ENCODE measurements around the gene CTSH.

The CTSH gene

DNA sequence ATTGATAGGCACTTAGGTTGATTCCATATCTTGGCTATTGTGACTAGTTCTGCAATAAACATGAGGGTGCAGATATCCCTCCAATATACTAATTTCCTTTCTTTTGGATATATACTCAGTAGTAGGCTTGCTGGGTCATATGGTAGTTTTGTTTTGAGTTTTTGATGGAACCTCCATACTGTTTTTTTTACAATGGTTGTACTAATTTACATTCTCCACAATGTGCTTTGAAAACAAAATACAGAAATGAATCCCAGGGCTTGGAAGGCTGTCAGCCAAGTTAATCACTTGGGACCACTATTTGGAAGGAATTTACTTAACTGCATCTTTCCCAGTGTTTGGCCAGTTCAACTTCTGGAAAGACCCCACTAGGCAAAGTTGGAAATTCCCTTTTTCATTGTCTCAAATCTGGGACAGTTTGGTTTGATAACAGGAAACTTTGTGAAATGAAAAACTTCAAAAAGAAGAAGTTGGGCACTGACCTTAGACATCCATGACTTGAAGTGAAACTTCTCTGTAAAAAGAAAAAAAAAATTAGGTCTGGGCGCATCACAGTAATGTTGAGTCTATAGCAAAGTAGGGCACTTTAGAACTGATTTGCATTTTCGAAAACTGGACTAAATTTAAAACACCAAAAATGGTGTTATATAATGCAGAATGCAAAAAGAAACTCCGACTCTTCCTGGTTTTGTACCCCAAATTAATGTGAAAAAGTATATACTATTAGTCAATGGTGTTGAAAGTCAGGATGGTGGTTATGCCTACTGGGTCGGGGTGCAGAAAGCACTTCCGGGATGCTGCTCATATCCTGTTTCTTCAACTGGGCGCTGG, 6.0 kb downstream of the CTSH start:
- Histone ChIP-seq H3K4me3 (ENCODE audit: low read length in 2 of 2) (no peak overlapping the region), H3K36me3 (ENCODE audit: control insufficient read depth in 2 of 2, insufficient read depth in 2 of 2, low read length in 2 of 2) (peaks cover 4% of the 10 kb centered on the region in 2 donors), H3K9me3 (ENCODE audit: control insufficient read depth in 2 of 2, low read length in 2 of 2) (no peaks in the 10 kb centered on the region), H3K27ac (ENCODE audit: low read length) (no peak overlapping the region), H3K9ac (ENCODE audit: low read length in 2 of 2) (no peak overlapping the region), H3K27me3 (ENCODE audit: control insufficient read depth in 1 of 2, insufficient read depth in 2 of 2, low read length in 2 of 2) (no peaks in the 10 kb centered on the region), H3K4me1 (ENCODE audit: control insufficient read depth, insufficient read depth, low read length) (peaks cover 7% of the 10 kb centered on the region)

DNA sequence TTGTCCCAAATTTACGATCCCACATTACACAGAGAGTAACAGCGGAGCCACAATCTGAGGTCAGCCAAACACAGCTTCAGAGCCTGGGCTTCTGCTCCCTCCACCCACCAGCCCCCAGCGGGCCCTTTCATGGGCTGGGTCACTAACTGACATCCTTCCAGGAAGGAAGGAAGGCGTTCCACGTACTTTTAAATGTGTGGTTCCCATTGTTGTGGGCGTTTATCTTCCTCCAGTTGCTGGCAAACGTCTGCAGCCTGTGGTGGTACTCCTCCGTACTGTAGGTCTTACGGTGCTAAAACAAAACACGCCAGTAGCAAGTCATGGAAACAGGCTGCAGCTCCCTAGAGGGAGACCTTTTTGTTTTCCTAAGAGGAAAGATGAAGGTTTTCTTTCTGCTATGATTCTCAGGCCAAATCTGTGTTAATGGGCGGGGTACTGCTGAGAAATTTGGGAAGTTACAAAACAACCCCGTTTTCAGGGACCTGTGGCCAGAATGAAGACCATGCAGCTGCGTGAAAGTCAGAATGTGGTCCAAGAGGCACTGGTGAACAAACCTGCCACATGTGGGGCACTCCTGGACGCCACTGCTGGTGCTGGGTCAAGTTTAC, 7.6 kb downstream of the CTSH start:
- Histone ChIP-seq H3K27ac (ENCODE audit: low read length) (no peak overlapping the region), H3K9me3 (ENCODE audit: control insufficient read depth in 2 of 2, low read length in 2 of 2) (no peaks in the 10 kb centered on the region), H3K9ac (ENCODE audit: low read length in 2 of 2) (no peak overlapping the region), H3K36me3 (ENCODE audit: control insufficient read depth in 2 of 2, insufficient read depth in 2 of 2, low read length in 2 of 2) (peaks cover 4% of the 10 kb centered on the region in 2 donors), H3K4me1 (ENCODE audit: control insufficient read depth, insufficient read depth, low read length) (peaks cover 10% of the 10 kb centered on the region), H3K4me3 (ENCODE audit: low read length in 2 of 2) (no peak overlapping the region), H3K27me3 (ENCODE audit: control insufficient read depth in 1 of 2, insufficient read depth in 2 of 2, low read length in 2 of 2) (no peaks in the 10 kb centered on the region)

- H3K9me3 ChIP-seq (ENCODE audit: control insufficient read depth in 2 of 2, low read length in 2 of 2): no peaks in the 10 kb centered on the region
- no peaks in the 10 kb centered on the region for H3K27me3 ChIP-seq (ENCODE audit: control insufficient read depth in 1 of 2, insufficient read depth in 2 of 2, low read length in 2 of 2)
- no peak overlapping the region for H3K27ac ChIP-seq (ENCODE audit: low read length)
- no peak overlapping the region for H3K4me3 ChIP-seq (ENCODE audit: low read length in 2 of 2)
- H3K4me1 ChIP-seq (ENCODE audit: control insufficient read depth, insufficient read depth, low read length): peaks cover 12% of the 10 kb centered on the region
- H3K9ac ChIP-seq (ENCODE audit: low read length in 2 of 2): no peak overlapping the region
- peaks cover 4% of the 10 kb centered on the region in 2 donors for H3K36me3 ChIP-seq (ENCODE audit: control insufficient read depth in 2 of 2, insufficient read depth in 2 of 2, low read length in 2 of 2)
Observed at GRCh38 chr15:78934655-78935023, 10.2 kb downstream of the CTSH start.

GRCh38 chr15:78933823-78934654, 10.8 kb downstream of the CTSH start:
- Histone ChIP-seq H3K36me3 (ENCODE audit: control insufficient read depth in 2 of 2, insufficient read depth in 2 of 2, low read length in 2 of 2) (peaks cover 4% of the 10 kb centered on the region in 2 donors), H3K27ac (ENCODE audit: low read length) (no peak overlapping the region), H3K27me3 (ENCODE audit: control insufficient read depth in 1 of 2, insufficient read depth in 2 of 2, low read length in 2 of 2) (no peaks in the 10 kb centered on the region), H3K4me1 (ENCODE audit: control insufficient read depth, insufficient read depth, low read length) (peaks cover 12% of the 10 kb centered on the region), H3K9me3 (ENCODE audit: control insufficient read depth in 2 of 2, low read length in 2 of 2) (no peaks in the 10 kb centered on the region), H3K4me3 (ENCODE audit: low read length in 2 of 2) (no peak overlapping the region), H3K9ac (ENCODE audit: low read length in 2 of 2) (no peak overlapping the region)

DNA sequence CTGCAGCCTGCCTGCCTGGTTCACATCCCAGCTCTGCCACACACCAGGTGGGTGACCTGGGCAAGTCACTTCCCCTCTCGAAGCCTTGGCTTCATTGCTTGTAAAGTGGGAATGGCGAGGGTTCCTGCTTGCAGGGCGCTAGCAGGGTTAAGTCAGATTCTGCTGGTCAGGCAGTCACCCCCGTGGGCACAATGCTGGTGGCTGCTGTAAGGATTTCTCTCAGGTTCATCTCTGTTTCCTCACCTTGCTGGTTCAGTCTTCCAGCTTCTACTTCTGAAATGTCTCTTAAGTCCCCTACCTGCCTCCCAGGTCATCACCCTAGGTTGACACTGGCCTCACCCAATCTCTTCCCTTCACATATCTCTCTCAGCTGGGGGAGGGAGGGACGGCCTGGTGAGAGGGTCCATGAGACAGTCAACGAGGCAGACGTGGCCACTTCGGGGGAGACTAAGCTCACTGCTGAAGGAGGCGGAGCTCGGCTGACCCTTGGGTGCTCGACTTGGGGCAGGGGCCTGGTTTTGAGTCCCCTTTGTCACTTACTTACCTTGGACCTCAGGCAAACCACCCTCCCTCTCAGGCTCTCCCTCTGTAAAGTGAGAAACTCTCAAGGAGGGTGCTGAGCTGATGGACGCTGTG, 11.5 kb downstream of the CTSH start:
- Histone ChIP-seq H3K27me3 (ENCODE audit: control insufficient read depth in 1 of 2, insufficient read depth in 2 of 2, low read length in 2 of 2) (no peaks in the 10 kb centered on the region), H3K36me3 (ENCODE audit: control insufficient read depth in 2 of 2, insufficient read depth in 2 of 2, low read length in 2 of 2) (peaks cover 4% of the 10 kb centered on the region in 2 donors), H3K9ac (ENCODE audit: low read length in 2 of 2) (no peak overlapping the region), H3K4me3 (ENCODE audit: low read length in 2 of 2) (no peak overlapping the region), H3K4me1 (ENCODE audit: control insufficient read depth, insufficient read depth, low read length) (peaks cover 12% of the 10 kb centered on the region), H3K9me3 (ENCODE audit: control insufficient read depth in 2 of 2, low read length in 2 of 2) (no peaks in the 10 kb centered on the region), H3K27ac (ENCODE audit: low read length) (no peak overlapping the region)

DNA sequence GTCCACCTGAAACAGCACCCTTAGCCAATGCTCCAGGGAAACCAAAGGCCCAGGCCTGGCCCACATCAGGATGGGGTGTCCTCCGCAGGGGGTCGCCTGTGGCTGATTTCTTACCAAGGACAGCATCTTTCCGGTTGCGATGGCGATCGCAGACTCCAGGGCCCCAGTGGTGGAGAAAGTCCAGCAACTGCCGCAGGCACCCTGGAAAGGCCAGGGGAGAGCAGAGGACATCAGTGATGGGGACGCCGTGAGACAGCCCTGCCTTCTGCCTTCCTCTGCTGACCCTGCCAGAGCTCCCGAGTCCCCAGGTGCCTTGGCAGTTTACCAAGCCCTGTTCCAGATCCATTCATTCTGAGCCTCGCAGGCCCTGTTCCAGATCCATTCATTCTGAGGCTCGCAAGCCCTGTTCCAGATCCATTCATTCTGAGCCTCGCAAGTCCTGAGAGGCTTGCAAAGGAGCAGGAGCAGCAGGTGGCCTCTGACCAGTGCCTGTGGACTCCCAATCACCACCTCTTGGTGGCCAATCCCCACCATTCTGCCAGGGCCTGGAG, 12.5 kb downstream of the CTSH start:
- H3K9ac ChIP-seq (ENCODE audit: low read length in 2 of 2): no peak overlapping the region
- H3K36me3 ChIP-seq (ENCODE audit: control insufficient read depth in 2 of 2, insufficient read depth in 2 of 2, low read length in 2 of 2): peaks cover 4 to 7% of the 10 kb centered on the region in 2 donors
- H3K4me1 ChIP-seq (ENCODE audit: control insufficient read depth, insufficient read depth, low read length): peaks cover 9% of the 10 kb centered on the region
- no peak overlapping the region for H3K27ac ChIP-seq (ENCODE audit: low read length)
- H3K27me3 ChIP-seq (ENCODE audit: control insufficient read depth in 1 of 2, insufficient read depth in 2 of 2, low read length in 2 of 2): no peaks in the 10 kb centered on the region
- no peak overlapping the region for H3K4me3 ChIP-seq (ENCODE audit: low read length in 2 of 2)
- H3K9me3 ChIP-seq (ENCODE audit: control insufficient read depth in 2 of 2, low read length in 2 of 2): no peaks in the 10 kb centered on the region

- Histone ChIP-seq H3K27ac (ENCODE audit: low read length) (no peak overlapping the region), H3K36me3 (ENCODE audit: control insufficient read depth in 2 of 2, insufficient read depth in 2 of 2, low read length in 2 of 2) (peaks cover 0 to 12% of the 10 kb centered on the region in 2 donors), H3K4me3 (ENCODE audit: low read length in 2 of 2) (no peak overlapping the region), H3K4me1 (ENCODE audit: control insufficient read depth, insufficient read depth, low read length) (peaks cover 9% of the 10 kb centered on the region), H3K9ac (ENCODE audit: low read length in 2 of 2) (no peak overlapping the region), H3K27me3 (ENCODE audit: control insufficient read depth in 1 of 2, insufficient read depth in 2 of 2, low read length in 2 of 2) (no peaks in the 10 kb centered on the region), H3K9me3 (ENCODE audit: control insufficient read depth in 2 of 2, low read length in 2 of 2) (no peaks in the 10 kb centered on the region)
Observed at GRCh38 chr15:78931439-78932257, 13.2 kb downstream of the CTSH start.

DNA sequence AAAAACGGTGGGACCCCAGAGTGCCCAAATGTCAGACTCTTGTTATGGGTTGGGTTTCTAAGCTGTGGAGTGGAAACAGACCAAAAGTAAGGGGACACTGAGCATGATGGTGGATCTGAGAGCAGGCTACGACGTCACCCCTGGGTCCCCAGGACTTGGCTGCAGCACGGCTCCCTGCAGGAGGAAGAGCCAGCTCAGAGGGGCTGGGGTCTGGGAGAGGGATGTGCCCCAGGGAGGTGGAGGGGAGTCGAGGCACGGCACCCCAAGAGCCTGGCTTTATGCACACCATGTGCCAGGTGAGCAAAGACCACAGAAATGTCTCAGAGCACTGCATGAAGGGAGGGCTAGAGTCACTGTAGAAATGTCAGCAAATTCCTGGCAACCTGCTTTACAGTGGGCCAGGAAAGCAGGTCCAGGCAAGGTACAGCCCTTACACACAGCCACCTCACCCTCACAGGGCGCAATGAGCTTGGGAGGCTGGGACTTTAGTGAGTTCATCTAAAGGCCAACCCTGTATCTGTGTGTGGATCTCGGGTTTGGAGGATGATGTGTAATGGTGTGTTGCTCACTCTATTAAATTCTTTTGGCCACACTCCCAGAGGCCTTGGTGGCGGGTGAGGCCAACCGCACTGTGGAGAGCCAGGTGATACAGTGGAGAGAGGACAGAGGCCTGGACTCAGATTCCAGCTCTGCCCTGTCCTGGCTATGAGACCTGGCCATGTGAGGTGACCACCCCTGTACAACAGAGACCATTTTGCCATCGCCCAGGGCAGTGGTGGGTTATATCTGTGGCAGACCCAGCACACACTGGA, 14.1 kb downstream of the CTSH start:
- no peaks in the 10 kb centered on the region for H3K9me3 ChIP-seq (ENCODE audit: control insufficient read depth in 2 of 2, low read length in 2 of 2)
- no peak overlapping the region for H3K4me3 ChIP-seq (ENCODE audit: low read length in 2 of 2)
- peaks cover 9% of the 10 kb centered on the region for H3K4me1 ChIP-seq (ENCODE audit: control insufficient read depth, insufficient read depth, low read length)
- H3K9ac ChIP-seq (ENCODE audit: low read length in 2 of 2): no peak overlapping the region
- H3K27ac ChIP-seq (ENCODE audit: low read length): no peak overlapping the region
- no peaks in the 10 kb centered on the region for H3K27me3 ChIP-seq (ENCODE audit: control insufficient read depth in 1 of 2, insufficient read depth in 2 of 2, low read length in 2 of 2)
- H3K36me3 ChIP-seq (ENCODE audit: control insufficient read depth in 2 of 2, insufficient read depth in 2 of 2, low read length in 2 of 2): peaks cover 0 to 16% of the 10 kb centered on the region in 2 donors

GRCh38 chr15:78929536-78930264, 15.1 kb downstream of the CTSH start:
- H3K36me3 ChIP-seq (ENCODE audit: control insufficient read depth in 2 of 2, insufficient read depth in 2 of 2, low read length in 2 of 2): peaks cover 0 to 21% of the 10 kb centered on the region in 2 donors

More at GRCh38 chr15:78929536-78930264, 15.1 kb downstream of the CTSH start:
- Histone ChIP-seq H3K4me3 (ENCODE audit: low read length in 2 of 2) (no peak overlapping the region), H3K4me1 (ENCODE audit: control insufficient read depth, insufficient read depth, low read length) (peaks cover 9% of the 10 kb centered on the region), H3K27me3 (ENCODE audit: control insufficient read depth in 1 of 2, insufficient read depth in 2 of 2, low read length in 2 of 2) (no peaks in the 10 kb centered on the region), H3K27ac (ENCODE audit: low read length) (no peak overlapping the region), H3K9ac (ENCODE audit: low read length in 2 of 2) (no peak overlapping the region), H3K9me3 (ENCODE audit: control insufficient read depth in 2 of 2, low read length in 2 of 2) (no peaks in the 10 kb centered on the region)
